ENCODE data around the gene CACNB3.

CACNB3 gene

DNA sequence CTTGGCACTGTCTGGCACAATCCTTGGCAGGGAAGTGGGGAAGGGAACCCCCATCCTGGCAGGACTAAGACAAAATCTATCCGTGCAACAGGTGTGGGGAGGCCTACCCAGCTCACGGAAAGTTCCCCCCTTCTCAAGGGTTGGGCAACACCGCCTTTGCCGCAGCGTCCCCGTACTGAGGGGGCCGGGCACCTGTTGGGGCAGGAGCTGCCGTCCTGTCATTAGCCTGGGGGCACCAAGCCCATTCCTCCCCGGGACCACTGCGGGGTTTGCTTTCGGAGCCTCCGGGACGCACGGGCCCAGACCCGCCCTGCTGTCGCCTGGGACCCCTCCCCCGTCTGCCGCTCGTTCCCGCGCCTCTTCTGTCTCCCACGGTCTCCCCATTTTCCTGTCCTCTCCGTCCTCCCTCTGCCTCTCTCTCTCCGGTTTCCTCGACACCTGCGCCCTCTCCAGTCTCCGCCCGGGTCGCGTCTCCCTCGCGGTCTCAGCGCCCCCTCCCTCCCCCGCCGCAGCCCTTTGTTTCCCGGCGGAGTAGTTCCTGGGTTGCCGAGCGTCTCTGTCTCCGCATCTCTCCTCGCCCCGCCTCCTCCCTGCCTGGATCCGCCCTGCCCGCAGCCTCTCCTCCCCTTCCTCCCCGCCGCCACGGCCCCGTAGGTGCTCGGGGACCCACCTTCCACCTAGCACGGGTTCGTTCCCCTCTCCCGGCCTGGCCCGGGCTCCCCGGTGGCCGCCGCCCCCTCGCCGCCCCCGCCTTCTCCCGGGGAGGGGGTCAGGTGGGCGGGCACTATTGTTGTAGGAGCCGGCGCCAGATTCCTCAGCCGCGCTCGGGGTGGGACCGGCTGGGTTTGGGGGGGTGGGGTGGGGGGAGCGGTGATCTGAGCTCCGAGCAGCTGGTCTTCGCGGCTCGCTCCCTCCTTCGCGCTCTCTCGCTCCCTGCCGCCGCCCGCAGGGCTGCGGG lies at the start of gene CACNB3:
Gene CACNB3, plus strand, starts transcription at position 624 of the 958 bp plus-strand sequence. CDS start 434 bp downstream, outside the sequence.
- DNase-seq (ENCODE audit: extremely low read depth in 1 of 2, low read depth in 1 of 2): peak; percentile 58 to 66

DNA sequence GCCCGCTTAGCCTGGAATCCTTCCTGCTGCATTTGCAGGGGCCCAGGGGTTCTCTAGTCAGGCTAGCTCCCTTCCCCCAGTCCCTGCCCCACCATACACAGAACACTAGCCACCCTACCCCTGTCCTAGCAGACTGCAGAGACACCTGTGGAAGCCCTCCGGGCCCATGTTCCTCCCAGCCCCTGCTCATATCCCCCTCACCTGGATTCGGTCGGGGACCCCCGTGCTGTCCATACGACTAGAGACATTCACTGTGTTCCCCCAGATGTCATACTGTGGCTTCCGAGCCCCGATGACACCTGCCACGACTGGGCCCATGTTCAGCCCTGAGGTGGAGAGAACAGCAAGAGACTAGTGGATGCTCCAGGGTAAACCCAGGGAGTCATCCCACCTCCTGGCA lies 49.6 kb upstream of the CACNB3 start:
- no peak for DNase-seq (ENCODE audit: extremely low read depth in 1 of 2, low read depth in 1 of 2)

DNA sequence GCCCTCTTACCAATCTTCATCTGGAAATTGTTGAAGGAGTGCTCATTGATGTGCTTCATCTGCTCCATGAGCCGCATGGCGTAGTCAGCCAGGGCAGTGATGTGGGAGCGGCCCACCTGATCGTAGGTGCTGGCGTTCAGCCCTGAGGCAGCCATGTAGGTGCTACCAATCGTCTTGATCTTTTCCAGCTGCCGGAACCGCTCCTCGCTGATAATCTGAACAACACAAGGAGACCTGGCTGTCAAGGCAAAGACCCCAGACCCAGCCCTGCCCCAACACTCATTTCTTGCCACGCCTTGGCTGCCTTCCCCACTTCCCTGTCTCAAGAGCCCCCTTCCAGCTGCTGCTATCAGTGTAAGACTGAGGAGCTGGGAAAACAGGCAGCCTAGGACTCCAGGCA lies 47.5 kb upstream of the CACNB3 start:
- no peak for DNase-seq (ENCODE audit: extremely low read depth in 1 of 2, low read depth in 1 of 2)

DNA sequence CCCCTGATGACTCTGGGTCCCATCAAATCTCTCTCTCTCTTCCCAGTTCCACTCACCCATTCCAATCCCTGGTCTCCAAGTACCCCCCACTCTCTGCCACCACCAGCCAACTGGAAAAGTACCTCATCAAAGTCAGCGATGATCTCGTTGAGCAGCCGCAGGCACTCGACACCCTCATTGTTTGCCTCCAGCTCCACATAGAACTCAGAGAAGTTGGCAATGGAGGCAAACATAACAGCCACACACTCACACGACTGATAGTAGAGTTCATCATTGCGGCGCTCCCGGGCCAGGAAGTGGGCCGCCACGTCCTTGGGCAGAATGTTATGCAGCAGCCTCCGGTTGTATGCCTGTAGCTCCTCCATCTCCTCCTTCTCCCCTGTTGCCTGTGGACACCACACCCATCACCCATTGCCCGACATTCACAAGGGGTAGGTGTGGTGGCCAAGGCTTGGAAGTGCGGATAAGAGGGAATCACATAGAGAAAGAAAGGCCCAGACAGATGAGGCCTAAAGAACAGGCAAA lies 46.6 kb upstream of the CACNB3 start:
- DNase-seq (ENCODE audit: extremely low read depth in 1 of 2, low read depth in 1 of 2): no peak

DNA sequence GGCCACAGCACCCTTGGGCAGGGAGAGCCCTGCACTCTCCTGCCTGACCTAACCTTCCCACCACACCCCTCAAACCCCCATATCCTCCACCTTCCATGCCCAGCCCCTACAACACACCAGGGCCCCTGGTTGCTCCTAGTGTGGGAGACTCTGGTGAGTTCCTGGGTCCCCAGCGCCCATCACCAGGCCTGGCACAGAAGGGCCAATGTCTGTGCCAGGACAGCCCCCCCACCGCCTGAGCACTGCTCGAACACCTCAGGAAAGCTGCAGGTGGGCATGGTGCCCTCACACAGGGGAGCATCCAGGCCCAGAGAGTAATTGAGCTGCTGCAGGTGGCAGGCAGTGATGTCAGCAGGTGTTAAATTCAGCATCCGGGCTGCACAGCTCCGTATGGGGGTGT lies 44.6 kb upstream of the CACNB3 start:
- no peak for DNase-seq (ENCODE audit: extremely low read depth in 1 of 2, low read depth in 1 of 2)

DNA sequence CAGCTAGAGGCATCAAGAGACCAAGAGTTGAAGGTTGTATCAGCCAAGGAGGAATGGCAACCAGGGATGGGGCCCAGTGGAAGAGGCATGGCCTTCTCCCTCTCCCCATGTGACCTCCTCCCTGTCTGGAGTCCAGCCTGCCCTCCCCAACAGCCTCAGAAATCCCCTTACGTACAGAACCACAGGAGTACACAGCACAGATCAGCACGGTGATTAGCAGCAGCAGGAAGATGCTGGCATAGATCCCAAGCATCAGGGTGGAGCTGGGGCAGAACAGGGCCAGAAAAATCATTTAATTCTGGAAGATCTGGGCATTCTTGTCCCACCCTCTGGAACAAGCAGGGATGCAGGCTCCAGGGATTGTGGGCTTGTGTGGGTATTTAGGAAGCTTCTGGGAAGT lies 43.8 kb upstream of the CACNB3 start:
- DNase-seq (ENCODE audit: extremely low read depth in 1 of 2, low read depth in 1 of 2): no peak

DNA sequence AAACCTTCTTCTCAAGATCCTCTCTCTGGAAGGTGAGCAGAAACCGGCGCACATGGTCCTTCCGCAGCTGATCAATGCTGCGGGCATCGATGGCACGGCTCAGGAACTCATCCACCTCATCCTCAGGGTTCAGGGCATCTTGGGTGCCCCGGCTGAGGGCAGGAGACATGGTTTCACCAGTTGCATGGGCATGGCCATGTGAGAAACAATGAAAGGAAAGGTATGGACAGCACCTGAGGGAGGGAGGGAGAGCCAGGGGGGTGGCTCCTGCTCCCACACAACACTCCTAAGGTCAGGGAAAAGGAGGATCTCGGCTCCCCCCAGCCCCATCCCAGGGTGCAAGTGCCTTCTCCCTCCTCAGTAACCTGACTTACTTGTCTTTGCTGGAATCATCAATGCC lies 43.0 kb upstream of the CACNB3 start:
- no peak for DNase-seq (ENCODE audit: extremely low read depth in 1 of 2, low read depth in 1 of 2)

DNA sequence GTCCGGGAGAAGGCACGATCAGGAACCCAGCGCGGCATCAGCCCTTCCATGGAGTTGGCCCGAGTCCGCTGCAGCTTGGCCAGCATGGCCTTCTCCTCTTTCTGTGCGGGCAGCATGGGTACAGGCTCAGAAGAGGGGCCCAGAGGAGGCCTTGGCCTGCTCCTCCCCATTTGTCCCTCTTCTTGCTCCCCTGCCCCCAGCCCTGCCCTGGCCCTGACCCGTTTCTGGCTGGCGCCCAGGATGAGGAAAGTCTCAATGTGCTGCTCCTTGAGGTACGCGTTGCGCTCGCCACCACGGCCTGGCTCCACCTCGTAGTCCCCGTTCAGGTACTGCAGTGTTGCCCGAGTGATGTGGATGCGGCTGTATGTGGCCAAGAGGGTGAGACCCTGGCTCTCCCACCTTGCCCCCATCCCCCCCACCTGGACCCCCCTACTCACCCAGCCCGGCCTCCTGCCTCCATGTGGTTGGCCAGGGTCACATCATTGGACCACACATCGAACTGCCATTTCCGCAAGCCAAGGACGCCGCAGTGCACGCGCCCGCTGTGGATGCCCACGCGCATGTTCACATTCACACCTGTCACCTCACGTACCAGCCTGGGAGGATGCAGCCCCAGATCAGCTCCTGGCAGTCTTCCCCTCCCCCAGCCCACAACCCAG lies 42.2 kb upstream of the CACNB3 start:
- DNase-seq (ENCODE audit: extremely low read depth in 1 of 2, low read depth in 1 of 2): no peak

DNA sequence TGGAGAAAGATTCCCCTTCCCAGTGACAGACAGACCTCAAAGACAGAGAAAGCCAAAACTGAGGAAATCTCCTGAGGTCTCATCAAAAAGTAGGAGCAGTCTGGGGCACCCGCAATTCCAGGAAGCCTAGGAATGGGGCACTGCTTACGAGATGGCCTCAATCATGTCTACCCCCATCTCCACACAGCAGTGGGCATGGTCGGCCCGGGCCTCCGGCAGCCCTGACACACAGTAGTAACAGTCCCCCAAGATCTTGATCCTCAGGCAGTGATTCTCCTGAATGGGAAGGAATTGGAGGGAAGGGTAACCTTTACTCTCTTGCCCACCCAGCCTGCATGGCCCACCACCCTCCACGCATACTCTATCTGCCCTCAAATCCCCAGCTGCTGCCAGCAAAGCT lies 41.3 kb upstream of the CACNB3 start:
- no peak for DNase-seq (ENCODE audit: extremely low read depth in 1 of 2, low read depth in 1 of 2)

DNA sequence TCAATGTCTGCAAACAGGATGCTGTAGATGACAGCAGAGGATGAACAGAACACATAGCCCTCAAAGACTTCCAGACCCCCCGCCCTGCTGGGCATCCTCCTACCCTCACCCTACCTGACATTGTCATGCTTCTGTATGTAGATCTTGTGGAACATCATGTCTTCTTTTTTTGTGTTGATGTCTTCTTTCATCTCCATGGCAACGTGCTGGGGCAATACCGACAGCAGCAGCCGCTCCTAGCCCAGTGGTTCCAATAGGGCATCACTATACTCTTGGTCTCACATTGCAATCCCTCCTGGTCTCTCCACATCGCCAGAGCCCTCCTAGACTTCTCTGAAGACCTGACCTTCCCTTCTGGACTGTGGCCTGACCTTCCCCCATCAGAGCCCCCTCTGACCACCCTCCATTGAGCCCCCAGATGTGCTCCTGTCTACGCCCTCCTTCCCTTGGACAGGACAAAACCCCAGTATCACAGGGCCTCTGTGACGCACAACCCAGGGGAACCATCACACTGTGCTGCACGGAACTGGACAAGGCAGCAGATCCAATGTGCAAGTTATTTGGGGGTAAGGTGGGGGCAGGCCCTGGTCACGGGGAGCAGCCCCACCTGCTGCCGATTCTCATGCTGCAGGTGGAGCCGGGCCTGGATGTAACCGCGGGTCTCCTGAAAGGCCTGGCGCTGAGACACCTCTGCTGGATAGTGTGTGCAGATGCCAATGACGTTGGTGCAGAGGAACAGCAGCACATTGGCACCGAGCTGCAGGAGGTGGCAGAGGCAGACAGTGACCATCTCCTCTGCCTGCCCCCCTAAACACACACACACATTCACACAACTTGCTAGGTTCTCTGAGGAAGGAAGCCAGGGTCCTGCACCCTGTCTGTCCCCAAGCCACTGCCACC lies 40.5 kb upstream of the CACNB3 start:
- DNase-seq (ENCODE audit: extremely low read depth in 1 of 2, low read depth in 1 of 2): no peak

DNA sequence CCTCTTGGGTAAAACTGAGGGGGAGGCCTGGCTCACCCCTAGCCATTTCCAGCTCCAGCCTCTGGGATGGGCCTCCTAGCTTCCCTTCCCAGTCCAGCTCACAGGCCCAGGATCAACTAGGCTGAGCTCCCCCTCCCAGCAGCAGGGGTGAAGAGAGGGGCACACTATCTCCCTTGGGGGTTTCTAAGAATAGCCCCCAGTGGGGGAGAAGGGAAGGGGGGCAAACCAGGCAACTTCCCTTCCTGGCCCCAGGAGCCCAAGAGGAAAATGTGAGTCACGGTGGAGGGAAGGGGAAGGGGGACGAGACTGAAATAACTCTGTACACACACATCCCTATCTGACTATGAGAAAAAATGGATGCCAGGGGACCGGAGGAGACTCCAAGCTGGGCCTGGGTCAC lies 38.4 kb upstream of the CACNB3 start:
- DNase-seq (ENCODE audit: extremely low read depth in 1 of 2, low read depth in 1 of 2): no peak

DNA sequence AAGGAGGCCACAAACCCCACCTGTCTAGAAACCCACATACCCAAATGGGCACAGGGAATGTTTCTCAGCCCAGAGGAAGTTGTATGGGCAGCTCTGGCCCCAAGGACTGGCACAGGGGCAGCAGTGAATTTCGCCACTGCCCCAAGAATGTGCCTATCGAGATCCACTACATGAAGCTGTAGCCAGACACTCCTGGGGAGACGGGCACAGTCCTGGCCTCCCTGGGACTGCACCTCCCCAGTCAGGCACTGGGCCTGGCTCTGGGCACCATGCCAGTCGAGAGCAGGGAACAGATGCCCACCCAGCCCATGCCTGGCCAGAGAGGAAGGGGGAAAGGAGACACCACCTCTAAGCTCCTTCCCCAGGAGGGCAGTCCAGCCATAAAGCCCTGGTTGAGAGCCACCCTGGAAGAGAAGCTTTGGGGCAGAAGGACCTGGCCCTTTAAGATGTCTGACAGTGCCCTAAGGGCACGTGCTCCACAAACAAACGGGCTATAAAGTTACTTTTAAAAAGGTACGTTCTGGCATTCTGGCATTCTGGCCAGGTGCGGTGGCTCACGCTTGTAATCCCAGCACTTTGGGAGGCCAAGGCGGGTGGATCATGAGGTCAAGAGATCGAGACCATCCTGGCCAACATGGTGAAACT lies 37.8 kb upstream of the CACNB3 start:
- DNase-seq (ENCODE audit: extremely low read depth in 1 of 2, low read depth in 1 of 2): no peak

DNA sequence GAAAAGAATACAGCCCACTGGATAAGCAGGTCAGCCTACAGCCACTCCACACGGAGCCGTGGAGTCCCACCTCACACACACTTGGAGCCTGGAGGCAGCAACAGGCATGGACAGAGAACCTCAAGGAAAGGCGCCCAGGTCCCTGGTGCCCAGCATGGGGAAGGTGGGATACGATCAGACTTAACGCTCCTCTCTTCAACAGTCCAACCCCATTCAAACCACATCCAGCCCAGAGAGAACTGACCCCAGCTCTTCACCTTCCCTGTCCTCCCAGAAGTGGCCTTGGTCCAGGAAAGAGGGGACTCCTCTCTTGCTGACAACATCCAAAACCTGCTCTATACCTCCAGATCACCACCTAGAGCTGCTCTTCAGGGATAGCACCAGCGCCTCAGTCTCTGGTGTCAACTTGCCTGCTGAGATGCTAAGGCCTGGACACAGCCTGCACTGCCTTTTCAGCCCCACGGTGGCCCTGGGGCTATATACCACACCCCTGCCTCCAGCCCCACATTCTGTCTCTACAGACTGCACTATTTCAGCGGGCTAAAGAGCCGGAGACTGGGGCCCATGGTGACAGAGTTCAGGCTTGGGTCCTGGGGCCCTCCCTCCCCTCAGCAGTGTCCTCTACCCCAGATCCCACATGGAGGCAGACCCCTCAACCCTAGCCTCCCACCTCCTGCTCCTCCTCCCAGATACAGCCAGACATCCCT lies 36.4 kb upstream of the CACNB3 start:
- no peak for DNase-seq (ENCODE audit: extremely low read depth in 1 of 2, low read depth in 1 of 2)

DNA sequence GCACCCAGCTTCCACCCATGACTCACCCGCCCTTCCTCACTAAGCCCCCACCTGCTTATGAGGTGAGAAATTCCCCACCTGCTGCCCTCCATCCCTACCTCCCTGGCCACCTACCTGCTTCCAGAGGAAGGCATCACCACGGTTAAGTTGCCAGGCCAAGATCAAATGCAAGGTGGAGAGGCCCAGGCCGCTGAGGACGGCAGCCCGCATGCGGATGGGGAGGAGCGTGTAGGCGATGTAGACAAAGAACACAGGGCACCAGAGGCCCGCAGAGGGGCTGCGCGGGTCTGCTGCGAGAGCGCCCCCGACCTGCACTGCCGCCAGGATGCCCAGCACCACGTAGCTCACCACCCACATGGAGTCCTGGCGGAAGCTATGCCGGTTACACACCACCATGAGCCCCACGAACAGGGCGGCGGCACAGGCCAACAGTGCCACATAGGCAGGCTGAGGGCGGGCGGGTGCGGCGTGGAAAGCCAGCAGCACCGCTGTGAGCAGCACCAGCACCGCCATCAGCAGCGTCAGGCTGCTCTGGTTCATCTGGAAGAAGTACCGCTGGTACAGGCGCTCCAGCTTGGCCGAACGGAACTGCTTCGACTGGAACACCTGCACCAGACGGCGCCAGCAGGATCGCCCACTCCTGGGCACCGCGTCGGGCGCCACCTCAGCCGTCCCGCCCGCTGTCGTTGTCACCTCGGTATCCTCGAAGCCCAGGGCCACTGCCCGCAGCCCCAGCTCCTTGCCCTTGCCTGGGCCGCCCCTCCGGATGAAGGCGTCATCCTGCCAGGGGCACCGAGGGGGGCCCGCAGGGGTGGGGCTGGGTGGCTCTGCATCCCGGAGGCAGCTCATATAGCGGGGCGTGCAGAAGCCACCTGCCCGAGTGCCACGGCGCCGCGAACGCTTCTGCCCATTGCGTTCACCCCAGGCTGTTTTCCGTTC lies 35.6 kb upstream of the CACNB3 start:
- DNase-seq (ENCODE audit: extremely low read depth in 1 of 2, low read depth in 1 of 2): no peak

DNA sequence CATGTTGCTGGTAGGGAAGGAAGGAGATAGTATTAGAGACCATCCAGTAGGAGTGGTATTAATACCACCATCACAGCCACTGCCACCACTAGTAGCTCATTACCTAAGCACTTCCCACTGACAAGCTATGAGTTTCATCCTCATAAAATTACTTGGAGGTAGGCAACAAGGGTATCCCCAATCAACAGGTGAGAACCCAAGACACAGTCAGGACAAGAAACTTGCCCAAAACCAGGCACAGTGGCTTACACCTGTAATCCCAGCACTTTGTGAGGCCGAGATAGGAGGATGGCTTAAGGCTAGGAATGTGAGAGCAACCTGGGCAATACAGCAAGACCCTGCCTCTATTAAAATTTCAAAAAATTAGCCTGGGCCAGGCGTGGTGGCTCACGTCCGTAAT lies 34.9 kb upstream of the CACNB3 start:
- DNase-seq (ENCODE audit: extremely low read depth in 1 of 2, low read depth in 1 of 2): no peak

DNA sequence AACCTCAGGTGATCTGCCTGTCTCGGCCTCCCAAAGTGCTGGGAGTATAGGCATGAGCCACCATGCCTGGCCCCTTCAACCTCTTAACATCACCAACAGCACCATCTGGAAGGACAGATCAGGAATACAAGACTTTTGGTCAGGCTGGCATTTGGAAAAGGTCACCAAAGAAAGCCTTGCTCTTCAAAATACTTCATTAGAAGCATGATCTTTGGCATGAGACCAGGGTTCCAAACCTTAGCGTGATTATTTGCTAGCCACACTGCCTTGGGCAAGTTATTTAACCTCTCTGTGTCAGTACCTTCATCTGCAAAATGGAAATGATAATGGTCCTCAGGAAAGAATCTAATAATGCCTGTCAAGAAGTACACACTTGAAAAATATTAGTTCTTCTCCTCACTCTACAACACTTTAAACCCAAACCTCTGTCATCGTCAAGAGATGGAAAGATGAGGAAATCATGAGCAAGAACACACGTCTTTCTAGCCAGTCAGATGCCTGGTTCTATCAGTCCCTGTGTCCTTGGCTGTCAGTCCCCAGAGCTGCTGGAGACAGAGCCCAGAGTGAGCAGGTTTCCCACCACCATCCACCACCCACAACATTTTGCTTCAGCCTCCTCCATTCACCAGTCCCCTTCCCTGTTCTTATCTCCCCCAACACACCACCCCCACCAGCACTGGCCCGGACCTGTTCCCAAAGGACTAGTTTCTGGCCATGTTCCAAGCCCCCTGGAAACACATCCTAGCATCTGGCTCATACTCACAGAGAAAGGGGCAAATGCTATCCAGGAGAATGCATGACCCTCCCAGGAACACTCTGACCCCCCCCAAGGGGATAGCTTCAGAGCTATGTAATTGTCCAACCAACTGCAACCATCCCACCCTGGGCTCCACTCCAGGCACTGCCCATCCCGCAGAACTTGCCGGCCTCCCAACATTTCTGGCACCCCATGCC lies 31.4 kb upstream of the CACNB3 start:
- DNase-seq (ENCODE audit: extremely low read depth in 1 of 2, low read depth in 1 of 2): no peak

DNA sequence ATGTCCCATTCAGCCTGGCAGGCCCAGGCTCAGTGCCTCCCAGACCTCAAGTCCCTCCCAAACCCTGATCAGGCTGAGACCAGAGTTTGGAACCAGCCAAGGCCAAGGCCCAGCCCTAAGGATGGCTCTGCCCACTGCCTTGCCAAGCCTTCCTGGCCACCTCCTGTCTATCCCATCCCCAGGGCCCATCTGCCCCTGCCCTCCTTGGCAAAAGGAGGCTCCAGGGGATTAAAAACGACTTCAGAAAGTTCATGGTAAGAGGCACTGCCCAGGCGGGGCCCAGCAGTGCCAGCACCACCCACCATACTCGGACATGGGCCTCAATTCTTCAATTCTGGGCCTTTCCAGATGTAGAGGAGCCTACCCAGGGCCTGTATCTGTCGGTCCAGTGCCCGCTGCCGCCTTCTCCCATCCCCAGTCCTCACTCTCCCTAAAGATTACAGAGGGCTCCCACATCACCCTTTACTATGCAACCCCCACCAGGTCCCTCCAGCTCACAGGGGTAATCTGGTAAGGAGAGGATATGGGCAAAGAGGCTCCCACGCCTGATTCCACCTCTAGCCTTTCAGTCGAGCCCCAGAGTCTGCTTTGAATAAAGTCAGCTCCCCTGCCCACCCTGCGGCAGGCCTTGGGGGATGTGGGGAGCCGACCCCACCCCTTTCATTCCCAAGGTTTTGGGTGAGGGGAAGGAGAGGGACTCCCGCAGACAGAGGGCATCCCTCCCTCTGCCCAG lies 30.3 kb upstream of the CACNB3 start:
- DNase-seq (ENCODE audit: extremely low read depth in 1 of 2, low read depth in 1 of 2): no peak
